Activated naive CD8-positive, alpha-beta T cell treated with anti-CD3 and anti-CD28 coated beads, Interleukin-2, amount 10 ng/mL, durations not matched to agents 7 days and 5 days (primary cell): ENCODE measurements around the gene CRBN. TPM values are rescaled to one million over a fixed set of nuclear protein-coding genes. Genes with fewer than 3 reads are reported as not detected.

Experiments
- ATAC-seq: fragments of 150-1000 bp; cut with Tn5 transposase; one replicate; pipeline ENCODE4 v1.10.0; 2021; ENCODE audit warnings: low read depth, moderate library complexity
- POLR2A ChIA-PET: fragments of 350-600 bp; sonication (Branson Sonifier 250); formaldehyde crosslinking; loops from one replicate; lab custom pipeline; 2021; ENCODE audit warnings: antibody characterized with exemption; lab: Charles Lee
- DNase-seq: peaks from one replicate; pipeline ENCODE4 v3.0.0; 2021
- H3K27ac Mint-ChIP-seq: one replicate; pipeline ENCODE4 v1.8.0; 2022; ENCODE audit warnings: mild to moderate bottlenecking, mixed read lengths
- H3K27me3 Mint-ChIP-seq: one replicate; pipeline ENCODE4 v1.8.0; 2022; ENCODE audit warnings: mild to moderate bottlenecking, moderate library complexity, mixed read lengths
- H3K36me3 Mint-ChIP-seq: one replicate; pipeline ENCODE4 v1.8.0; 2021; ENCODE audit warnings: mild to moderate bottlenecking, mixed read lengths
- H3K4me1 Mint-ChIP-seq: one replicate; pipeline ENCODE4 v1.8.0; 2021; ENCODE audit warnings: mixed read lengths
- H3K4me3 Mint-ChIP-seq: one replicate; pipeline ENCODE4 v1.8.0; 2022; ENCODE audit warnings: mild to moderate bottlenecking, moderate library complexity, mixed read lengths
- H3K9me3 Mint-ChIP-seq: one replicate; pipeline ENCODE4 v1.8.0; 2021; ENCODE audit warnings: mixed read lengths
- total RNA-seq, 2 experiments: library from RNA; stranded (reverse); gene quantifications; one replicate each; pipeline ENCODE4 v1.2.3, GENCODE V29; 2021

The CRBN gene
- total RNA-seq = 10 to 100 TPM; 73.0 to 75.6 TPM

- Mint-ChIP-seq H3K4me1 (peaks cover 21% of the 10 kb centered on the region), H3K36me3 (peaks cover 5% of the 10 kb centered on the region), H3K4me3 (peak within 1 kb of the TSS; percentile 88), H3K9me3 (no peaks in the 10 kb centered on the region), H3K27ac (peak within 1 kb of the TSS; percentile 86), H3K27me3 (peaks cover 3% of the 10 kb centered on the region)
- DNase-seq (peak; percentile 94), ATAC-seq (peak; percentile 98)
- POLR2A ChIA-PET = interaction anchor here (0.6 to 1.0 kb wide), 2 partner anchors 20 to 1796 kb away, joined by 3 to 7 read pairs; no protein-coding TSS in a partner anchor
These were observed at the start of gene CRBN for GRCh38 chr3:3179407-3180094. CRBN (minus strand) TSS chr3:3179691; CDS start chr3:3179687, 4 bp downstream.

- H3K36me3 Mint-ChIP-seq = no peaks in the 10 kb centered on the region
- H3K9me3 Mint-ChIP-seq = peaks cover 3% of the 10 kb centered on the region
- H3K4me1 Mint-ChIP-seq = no peaks in the 10 kb centered on the region
- no peak overlapping the region for H3K27ac Mint-ChIP-seq
- no peak overlapping the region for H3K4me3 Mint-ChIP-seq
- ATAC-seq (no peak), DNase-seq (no peak)
- POLR2A ChIA-PET = no interaction called here
- peaks cover 4% of the 10 kb centered on the region for H3K27me3 Mint-ChIP-seq
These were observed 48.1 kb upstream of the CRBN start for GRCh38 chr3:3227640-3228039.

- Mint-ChIP-seq H3K27ac (no peak overlapping the region), H3K4me1 (no peaks in the 10 kb centered on the region), H3K27me3 (peaks cover 6% of the 10 kb centered on the region), H3K36me3 (no peaks in the 10 kb centered on the region), H3K9me3 (no peaks in the 10 kb centered on the region), H3K4me3 (no peak overlapping the region)
- POLR2A ChIA-PET = no interaction called here
- DNase-seq (no peak), ATAC-seq (no peak)
These were observed 42.0 kb upstream of the CRBN start for GRCh38 chr3:3221528-3221927.

GRCh38 chr3:3216401-3216800 lies 36.9 kb upstream of the CRBN start:
- Mint-ChIP-seq H3K4me3 (no peak overlapping the region), H3K27me3 (peaks cover 4% of the 10 kb centered on the region), H3K36me3 (no peaks in the 10 kb centered on the region), H3K4me1 (no peaks in the 10 kb centered on the region), H3K27ac (no peak overlapping the region), H3K9me3 (no peaks in the 10 kb centered on the region)
- no peak for ATAC-seq
- DNase-seq = no peak
- POLR2A ChIA-PET = no interaction called here

GRCh38 chr3:3212781-3213440 lies 33.4 kb upstream of the CRBN start:
- Mint-ChIP-seq H3K4me1 (no peaks in the 10 kb centered on the region), H3K27me3 (peaks cover 4% of the 10 kb centered on the region), H3K9me3 (no peaks in the 10 kb centered on the region), H3K27ac (no peak overlapping the region), H3K4me3 (no peak overlapping the region), H3K36me3 (no peaks in the 10 kb centered on the region)
- ATAC-seq = no peak
- DNase-seq = no peak
- POLR2A ChIA-PET = no interaction called here

- H3K27ac Mint-ChIP-seq = no peak overlapping the region
- no peaks in the 10 kb centered on the region for H3K9me3 Mint-ChIP-seq
These were observed 30.2 kb upstream of the CRBN start for GRCh38 chr3:3209714-3210113.

GRCh38 chr3:3209057-3209456 lies 29.6 kb upstream of the CRBN start:
- ATAC-seq (no peak), DNase-seq (no peak)
- POLR2A ChIA-PET = interaction anchor here (0.7 kb wide), 1 partner anchor 387 kb away, joined by 5 read pairs; no protein-coding TSS in a partner anchor
- Mint-ChIP-seq H3K4me3 (no peak overlapping the region), H3K36me3 (no peaks in the 10 kb centered on the region), H3K4me1 (no peaks in the 10 kb centered on the region), H3K27ac (no peak overlapping the region), H3K9me3 (no peaks in the 10 kb centered on the region), H3K27me3 (peaks cover 2% of the 10 kb centered on the region)

More at GRCh38 chr3:3209714-3210113, 30.2 kb upstream of the CRBN start:
- POLR2A ChIA-PET = interaction anchor here (0.7 kb wide), 1 partner anchor 386 kb away, joined by 5 read pairs; no protein-coding TSS in a partner anchor
- Mint-ChIP-seq H3K36me3 (no peaks in the 10 kb centered on the region), H3K27me3 (peaks cover 2% of the 10 kb centered on the region), H3K4me1 (no peaks in the 10 kb centered on the region), H3K4me3 (no peak overlapping the region)
- DNase-seq (no peak), ATAC-seq (no peak)

- no peaks in the 10 kb centered on the region for H3K9me3 Mint-ChIP-seq
- POLR2A ChIA-PET = no interaction called here
- DNase-seq (no peak), ATAC-seq (peak; percentile 39)
- no peak overlapping the region for H3K4me3 Mint-ChIP-seq
- H3K4me1 Mint-ChIP-seq = peaks cover 11% of the 10 kb centered on the region
- H3K27me3 Mint-ChIP-seq = no peaks in the 10 kb centered on the region
- no peaks in the 10 kb centered on the region for H3K36me3 Mint-ChIP-seq
- H3K27ac Mint-ChIP-seq = no peak overlapping the region
These were observed 22.1 kb upstream of the CRBN start for GRCh38 chr3:3201611-3202010.

- Mint-ChIP-seq H3K4me1 (peaks cover 11% of the 10 kb centered on the region), H3K36me3 (no peaks in the 10 kb centered on the region), H3K27me3 (no peaks in the 10 kb centered on the region), H3K9me3 (no peaks in the 10 kb centered on the region), H3K4me3 (no peak overlapping the region), H3K27ac (no peak overlapping the region)
- POLR2A ChIA-PET = no interaction called here
- DNase-seq (no peak), ATAC-seq (no peak)
These were observed 21.2 kb upstream of the CRBN start for GRCh38 chr3:3200632-3201212.

- H3K27me3 Mint-ChIP-seq = no peaks in the 10 kb centered on the region
- POLR2A ChIA-PET = no interaction called here
- H3K4me3 Mint-ChIP-seq = no peak overlapping the region
- H3K27ac Mint-ChIP-seq = no peak overlapping the region
- DNase-seq (no peak), ATAC-seq (no peak)
- peaks cover 13% of the 10 kb centered on the region for H3K4me1 Mint-ChIP-seq
- H3K9me3 Mint-ChIP-seq = no peaks in the 10 kb centered on the region
- H3K36me3 Mint-ChIP-seq = no peaks in the 10 kb centered on the region
These were observed 19.8 kb upstream of the CRBN start for GRCh38 chr3:3199306-3199705.

GRCh38 chr3:3196148-3196861 lies 16.8 kb upstream of the CRBN start:
- no peak for DNase-seq
- Mint-ChIP-seq H3K36me3 (no peaks in the 10 kb centered on the region), H3K4me1 (peaks cover 18% of the 10 kb centered on the region), H3K27me3 (no peaks in the 10 kb centered on the region), H3K9me3 (no peaks in the 10 kb centered on the region), H3K27ac (no peak overlapping the region), H3K4me3 (no peak overlapping the region)
- no peak for ATAC-seq
- POLR2A ChIA-PET = no interaction called here

- no peak overlapping the region for H3K27ac Mint-ChIP-seq
- POLR2A ChIA-PET = no interaction called here
- no peak overlapping the region for H3K4me3 Mint-ChIP-seq
- peaks cover 3% of the 10 kb centered on the region for H3K27me3 Mint-ChIP-seq
- peaks cover 15% of the 10 kb centered on the region for H3K4me1 Mint-ChIP-seq
- DNase-seq (no peak), ATAC-seq (no peak)
- no peaks in the 10 kb centered on the region for H3K36me3 Mint-ChIP-seq
- H3K9me3 Mint-ChIP-seq = no peaks in the 10 kb centered on the region
These were observed 15.4 kb upstream of the CRBN start for GRCh38 chr3:3194861-3195260.

GRCh38 chr3:3192286-3192675 lies 12.8 kb upstream of the CRBN start:
- DNase-seq = no peak
- Mint-ChIP-seq H3K4me3 (peak overlapping the region; percentile 42), H3K36me3 (no peaks in the 10 kb centered on the region), H3K9me3 (no peaks in the 10 kb centered on the region), H3K27me3 (peaks cover 3% of the 10 kb centered on the region), H3K27ac (peak overlapping the region; percentile 17), H3K4me1 (peaks cover 15% of the 10 kb centered on the region)
- POLR2A ChIA-PET = no interaction called here
- peak; percentile 26 for ATAC-seq
